ENCODE measurements around the gene TTC22. TPM values are rescaled to one million over a fixed set of nuclear protein-coding genes. Genes with fewer than 3 reads are reported as not detected.

TTC22 gene
- total RNA-seq, 2 experiments from 2014 or later = 3.3 to 3.5 TPM

- Mint-ChIP-seq H3K4me1 (ENCODE audit: low read depth) (peaks cover 6% of the 10 kb centered on the region), H3K27me3 (no peaks in the 10 kb centered on the region), H3K9me3 (peaks cover 8% of the 10 kb centered on the region), H3K36me3 (ENCODE audit: low read depth) (peaks cover 8% of the 10 kb centered on the region), H3K4me3 (no peak overlapping the region), H3K27ac (no peak overlapping the region)
- ChIA-PET CTCF (no interaction called here), POLR2A (interaction anchor here (0.6 kb wide), 1 partner anchor 347 kb away, joined by 3 read pairs; no protein-coding TSS in a partner anchor)
- intact Hi-C loops (cut with micrococcal nuclease) = no loop called here
- TF ChIP-seq CTCF (IDR thresholded peaks at IDR 0.05) = no peak
- ATAC-seq (no peak), DNase-seq (no peak)
Observed at GRCh38 chr1:54819733-54820132, 18.6 kb upstream of the TTC22 start.

GRCh38 chr1:54819195-54819536 is 18.0 kb upstream of the TTC22 start:
- ATAC-seq (no peak), DNase-seq (no peak)
- H3K36me3 Mint-ChIP-seq (ENCODE audit: low read depth) = peaks cover 6% of the 10 kb centered on the region
- peaks cover 5% of the 10 kb centered on the region for H3K9me3 Mint-ChIP-seq
- H3K4me3 Mint-ChIP-seq = no peak overlapping the region
- CTCF ChIA-PET = no interaction called here
- no peak overlapping the region for H3K27ac Mint-ChIP-seq
- no peak for TF ChIP-seq CTCF (IDR thresholded peaks at IDR 0.05)
- H3K27me3 Mint-ChIP-seq = no peaks in the 10 kb centered on the region
- intact Hi-C loops (cut with micrococcal nuclease) = no loop called here
- H3K4me1 Mint-ChIP-seq (ENCODE audit: low read depth) = peaks cover 6% of the 10 kb centered on the region
- POLR2A ChIA-PET = interaction anchor here (0.6 kb wide), 1 partner anchor 347 kb away, joined by 3 read pairs; no protein-coding TSS in a partner anchor

- Mint-ChIP-seq H3K9me3 (peaks cover 2% of the 10 kb centered on the region), H3K4me3 (no peak overlapping the region), H3K27me3 (no peaks in the 10 kb centered on the region), H3K27ac (no peak overlapping the region), H3K36me3 (ENCODE audit: low read depth) (peaks cover 3% of the 10 kb centered on the region), H3K4me1 (ENCODE audit: low read depth) (peaks cover 6% of the 10 kb centered on the region)
- POLR2A ChIA-PET = no interaction called here
- DNase-seq (no peak), ATAC-seq (no peak)
- CTCF ChIA-PET = no interaction called here
- TF ChIP-seq CTCF (IDR thresholded peaks at IDR 0.05) = no peak
- intact Hi-C loops (cut with micrococcal nuclease) = no loop called here
Observed at GRCh38 chr1:54818461-54819194, 17.5 kb upstream of the TTC22 start.

GRCh38 chr1:54816951-54817350 is 15.8 kb upstream of the TTC22 start:
- no peaks in the 10 kb centered on the region for H3K27me3 Mint-ChIP-seq
- ChIA-PET CTCF (interaction anchor here (1.0 kb wide), 1 partner anchor 41 kb away, joined by 3 read pairs; no protein-coding TSS in a partner anchor), POLR2A (no interaction called here)
- H3K9me3 Mint-ChIP-seq = no peaks in the 10 kb centered on the region
- DNase-seq = no peak
- intact Hi-C loops (cut with micrococcal nuclease) = no loop called here
- no peak overlapping the region for H3K4me3 Mint-ChIP-seq
- no peak for TF ChIP-seq CTCF (IDR thresholded peaks at IDR 0.05)
- no peak overlapping the region for H3K27ac Mint-ChIP-seq
- H3K36me3 Mint-ChIP-seq (ENCODE audit: low read depth) = no peaks in the 10 kb centered on the region
- ATAC-seq = no peak
- peaks cover 6% of the 10 kb centered on the region for H3K4me1 Mint-ChIP-seq (ENCODE audit: low read depth)

GRCh38 chr1:54816130-54816529 is 15.0 kb upstream of the TTC22 start:
- no peaks in the 10 kb centered on the region for H3K9me3 Mint-ChIP-seq
- H3K27me3 Mint-ChIP-seq = no peaks in the 10 kb centered on the region
- ChIA-PET POLR2A (no interaction called here), CTCF (no interaction called here)
- no peak for TF ChIP-seq CTCF (IDR thresholded peaks at IDR 0.05)
- ATAC-seq = no peak
- intact Hi-C loops (cut with micrococcal nuclease) = no loop called here
- no peak for DNase-seq
- H3K27ac Mint-ChIP-seq = no peak overlapping the region
- H3K36me3 Mint-ChIP-seq (ENCODE audit: low read depth) = no peaks in the 10 kb centered on the region
- H3K4me1 Mint-ChIP-seq (ENCODE audit: low read depth) = peaks cover 6% of the 10 kb centered on the region
- no peak overlapping the region for H3K4me3 Mint-ChIP-seq

Data from activated CD8-positive, alpha-beta T cell treated with anti-CD3 and anti-CD28 coated beads for 36 hours (primary cell).